H7 (cell line): Measurements from ENCODE around the gene TBX4. TPM values are rescaled to one million over a fixed set of nuclear protein-coding genes. Genes with fewer than 3 reads are reported as not detected.
"Not testable (repeated sequence)": the region's sequence is repeated elsewhere in the genome, so short reads cannot be mapped to it uniquely, and the experiment has no call there.

Experiments
- DNase-seq: peaks from one replicate; pipeline ENCODE4 v3.0.0; 2012
- H3K27me3 ChIP-seq: 2 replicates; pipeline ENCODE4 v1.6.0; 2011; ENCODE audit warnings: mild to moderate bottlenecking, low read length; ENCODE audit not compliant: control insufficient read depth, insufficient read depth
- H3K36me3 ChIP-seq: replicated peaks from 2 replicates; pipeline ENCODE4 v1.5.1; 2011; ENCODE audit warnings: low read length; ENCODE audit not compliant: control insufficient read depth, insufficient read depth
- H3K4me3 ChIP-seq: 2 replicates; pipeline ENCODE4 v1.5.1; 2011; ENCODE audit warnings: low read depth, mild to moderate bottlenecking, control low read depth, low read length, moderate library complexity; ENCODE audit not compliant: insufficient read depth
- total RNA-seq: library from RNA; depleted of rRNA; stranded (reverse); fragments of >200 nt; shearing (Covaris generic); gene quantifications from 2 replicates; pipeline ENCODE4 v1.2.3, GENCODE V29; 2014

The TBX4 gene
- total RNA-seq, 1 experiment from 2014 or later, result not detected

DNA sequence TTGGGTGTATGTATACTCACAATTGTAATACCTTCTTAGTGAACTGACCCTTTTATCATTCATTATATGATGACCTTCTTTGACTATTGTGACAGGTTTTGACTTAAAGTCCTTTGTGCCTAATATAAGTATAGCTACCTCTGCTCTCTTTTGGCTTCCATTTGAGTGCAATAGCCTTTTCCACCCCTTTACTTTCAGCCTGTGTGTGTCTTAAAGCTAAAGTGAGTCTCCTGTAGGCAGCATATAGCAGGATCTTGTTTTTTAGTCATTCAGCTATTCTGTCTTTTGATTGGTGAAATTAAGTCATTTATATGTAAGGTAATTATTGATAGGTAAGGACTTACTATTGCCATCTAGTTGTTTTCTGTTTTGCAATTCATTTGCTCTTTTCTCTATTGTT is 15.9 kb upstream of the TBX4 start:
- Histone ChIP-seq H3K27me3 (no peaks in the 10 kb centered on the region), H3K4me3 (no peak overlapping the region), H3K36me3 (no peaks in the 10 kb centered on the region)
- no peak for DNase-seq

DNA sequence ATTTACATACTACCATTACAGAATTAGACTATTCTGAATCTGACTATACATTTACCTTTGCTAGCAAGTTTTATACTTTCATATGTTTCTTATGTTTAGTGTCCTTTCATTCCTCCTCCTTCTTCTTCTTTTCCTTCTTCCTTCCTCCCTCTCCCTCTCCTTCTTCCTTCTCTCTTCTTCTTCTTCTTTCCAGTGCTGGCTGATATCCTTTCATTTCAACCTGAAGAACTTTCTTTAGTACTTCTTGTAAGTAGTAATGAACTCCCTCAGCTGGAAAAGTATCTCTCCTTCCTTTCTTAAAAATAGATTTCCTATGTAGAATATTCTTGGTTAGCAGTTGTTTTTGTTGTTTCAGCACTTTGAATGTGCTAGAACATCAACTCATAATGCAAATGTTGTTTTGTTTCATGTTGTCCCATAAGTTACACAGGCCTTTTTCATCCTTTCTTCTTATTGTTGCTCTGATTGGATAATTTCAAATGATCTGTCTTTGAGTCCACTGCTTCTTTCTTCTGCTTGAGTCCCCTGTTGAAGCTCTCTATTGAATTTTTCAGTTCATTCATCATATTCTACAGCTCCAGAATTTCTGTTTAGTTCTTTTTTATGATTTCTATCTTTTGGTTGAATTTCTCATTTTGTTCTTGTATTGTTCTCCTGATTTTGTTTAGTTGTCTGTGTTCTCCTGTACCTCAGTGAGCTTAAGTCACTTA is 15.1 kb upstream of the TBX4 start:
- Histone ChIP-seq H3K4me3 (no peak overlapping the region), H3K27me3 (no peaks in the 10 kb centered on the region), H3K36me3 (no peaks in the 10 kb centered on the region)
- DNase-seq, result no peak

DNA sequence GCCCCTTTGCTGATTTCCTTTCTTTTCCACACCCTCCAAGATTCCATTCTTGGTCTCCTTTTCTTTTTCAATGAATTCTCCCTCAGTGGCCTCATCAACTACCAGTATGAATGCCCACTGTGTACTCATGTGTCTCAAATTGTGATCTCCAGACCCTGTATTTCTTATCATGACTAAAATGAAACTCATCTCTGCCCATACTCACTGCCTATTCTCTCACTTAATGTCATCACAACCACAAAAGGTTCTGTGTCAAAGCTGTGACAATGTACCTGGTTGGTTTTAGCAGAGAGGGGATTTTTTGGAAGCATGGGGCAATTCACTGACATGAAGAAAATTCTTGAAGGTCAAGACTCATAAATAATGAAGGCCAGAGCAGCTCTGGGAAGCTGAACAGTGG is 11.5 kb upstream of the TBX4 start:
- Histone ChIP-seq H3K27me3 (peaks cover 3% of the 10 kb centered on the region), H3K36me3 (no peaks in the 10 kb centered on the region), H3K4me3 (no peak overlapping the region)
- no peak for DNase-seq

DNA sequence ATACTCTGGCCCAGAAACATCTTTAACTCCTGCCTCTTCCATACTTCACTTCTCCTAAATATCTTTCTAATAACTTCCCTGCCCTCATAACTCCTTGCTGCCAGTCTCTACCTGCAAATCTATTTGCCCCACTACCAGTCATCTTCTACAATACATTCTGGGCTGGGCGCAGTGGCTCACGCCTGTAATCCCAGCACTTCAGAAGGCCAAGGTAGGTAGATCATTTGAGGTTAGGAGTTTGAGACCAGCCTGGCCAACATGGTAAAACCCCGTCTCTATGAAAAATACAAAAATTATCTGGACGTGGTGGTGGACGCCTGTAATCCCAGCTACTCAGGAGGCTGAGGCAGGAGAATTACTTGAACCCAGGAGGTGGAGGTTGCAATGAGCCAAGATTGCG is 10.7 kb upstream of the TBX4 start:
- H3K36me3 ChIP-seq, H3K27me3 ChIP-seq, H3K4me3 ChIP-seq, DNase-seq: not testable (repeated sequence)

DNA sequence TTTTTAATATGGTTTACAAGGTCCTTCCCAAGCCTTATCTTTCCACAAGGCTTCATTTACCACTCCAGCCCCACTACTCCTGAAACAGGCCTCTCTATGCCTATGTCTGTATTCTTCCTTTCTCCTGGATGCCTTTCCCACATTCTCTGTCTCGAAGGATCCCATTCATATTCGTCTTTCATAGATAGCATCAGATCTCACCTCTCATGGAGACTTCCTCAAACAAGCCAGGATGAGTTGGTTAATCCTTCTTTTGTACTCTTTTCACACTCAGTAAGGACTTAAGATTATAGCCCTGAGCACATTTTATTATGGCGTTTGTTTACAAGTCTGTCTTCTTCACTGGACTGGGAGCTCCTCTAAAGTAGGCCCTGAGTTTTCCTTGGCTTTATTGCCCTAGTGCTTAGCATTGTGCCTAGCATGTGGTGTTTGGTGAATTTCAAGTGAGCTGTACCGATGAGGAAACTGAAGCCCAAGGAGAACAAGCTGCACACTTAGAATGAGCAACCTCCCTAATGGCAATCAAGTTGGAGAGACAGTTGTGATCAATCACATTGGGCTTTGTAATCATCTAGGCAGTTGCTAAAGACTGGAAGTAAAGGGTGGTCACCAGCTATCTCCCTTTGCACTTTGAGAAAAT is 10.0 kb upstream of the TBX4 start:
- H3K27me3 ChIP-seq, result peaks cover 4% of the 10 kb centered on the region
- no peak for DNase-seq
- H3K4me3 ChIP-seq, result no peak overlapping the region
- no peaks in the 10 kb centered on the region for H3K36me3 ChIP-seq

DNA sequence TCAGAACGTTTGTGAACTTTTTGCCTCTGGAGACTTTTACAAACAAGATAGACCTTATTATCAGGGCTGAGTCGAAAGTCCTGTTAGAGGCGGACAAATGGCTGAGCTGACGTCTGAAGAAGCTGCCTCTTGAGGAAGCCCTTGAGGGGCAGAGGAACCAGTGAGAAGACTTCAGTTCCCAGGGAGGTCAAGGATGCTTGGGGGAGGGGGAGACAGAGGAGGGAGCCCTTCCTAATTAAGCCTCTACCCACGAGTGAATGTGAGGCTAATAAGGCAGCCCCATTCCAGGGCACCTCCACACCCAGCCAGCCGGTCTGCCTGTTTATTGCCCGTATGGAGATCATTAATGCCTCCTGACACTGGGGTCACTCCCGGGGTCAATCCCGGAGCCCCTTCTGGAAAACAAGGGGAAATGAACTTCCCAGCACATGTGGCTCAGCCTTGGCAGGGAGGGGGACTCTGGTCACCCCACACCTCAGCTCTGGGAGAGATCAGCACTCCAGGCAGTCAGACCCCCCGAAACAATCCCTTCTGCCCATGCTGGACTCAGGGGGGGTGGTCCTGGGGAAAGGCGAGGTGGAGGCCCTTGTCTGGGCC is 9.2 kb upstream of the TBX4 start:
- Histone ChIP-seq H3K4me3 (no peak overlapping the region), H3K27me3 (peaks cover 5% of the 10 kb centered on the region), H3K36me3 (no peaks in the 10 kb centered on the region)
- DNase-seq, result no peak

DNA sequence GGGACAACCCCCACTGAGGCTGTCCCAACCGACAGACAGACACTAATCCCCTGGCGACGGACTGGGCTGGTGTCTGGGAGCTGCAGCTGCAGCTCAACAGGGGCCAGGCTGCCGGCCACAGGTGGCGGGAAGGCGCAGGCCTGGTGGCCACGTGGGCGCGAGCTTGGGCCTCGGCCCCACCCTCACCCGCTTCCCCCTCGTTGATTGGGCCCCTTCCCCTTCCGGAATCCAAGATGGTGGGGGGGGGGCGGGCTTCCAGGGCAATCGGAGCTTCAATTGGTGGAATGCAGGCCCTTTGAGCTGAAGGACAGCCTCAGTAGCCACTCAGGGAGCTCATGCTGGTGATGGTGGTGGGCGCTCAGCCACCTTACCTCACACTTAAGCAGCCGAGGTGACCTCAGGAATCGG is 8.7 kb upstream of the TBX4 start:
- DNase-seq, result peak; percentile 85
- Histone ChIP-seq H3K27me3 (peaks cover 9% of the 10 kb centered on the region), H3K36me3 (no peaks in the 10 kb centered on the region), H3K4me3 (no peak overlapping the region)

DNA sequence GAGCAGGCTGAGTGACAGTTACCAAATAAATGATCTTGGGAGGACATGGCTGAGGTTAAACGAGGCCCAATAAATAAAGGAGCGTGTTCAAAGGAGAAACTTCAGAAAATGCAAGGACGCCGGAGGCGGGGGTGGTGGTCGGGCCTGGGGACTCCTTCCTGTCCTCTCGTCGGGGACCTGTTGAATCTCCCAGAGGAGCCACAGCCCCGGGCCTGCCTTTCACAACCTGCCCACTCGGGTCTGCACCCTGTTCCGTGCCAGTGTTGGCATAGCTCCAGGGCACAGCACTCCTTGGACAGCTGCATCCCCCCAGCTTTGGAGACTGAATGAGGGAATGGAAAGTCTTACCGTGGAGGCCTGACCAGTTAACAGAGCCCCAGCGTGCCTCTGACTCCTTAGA is 8.1 kb upstream of the TBX4 start:
- Histone ChIP-seq H3K36me3 (no peaks in the 10 kb centered on the region), H3K4me3 (no peak overlapping the region), H3K27me3 (peaks cover 10% of the 10 kb centered on the region)
- DNase-seq, result no peak

DNA sequence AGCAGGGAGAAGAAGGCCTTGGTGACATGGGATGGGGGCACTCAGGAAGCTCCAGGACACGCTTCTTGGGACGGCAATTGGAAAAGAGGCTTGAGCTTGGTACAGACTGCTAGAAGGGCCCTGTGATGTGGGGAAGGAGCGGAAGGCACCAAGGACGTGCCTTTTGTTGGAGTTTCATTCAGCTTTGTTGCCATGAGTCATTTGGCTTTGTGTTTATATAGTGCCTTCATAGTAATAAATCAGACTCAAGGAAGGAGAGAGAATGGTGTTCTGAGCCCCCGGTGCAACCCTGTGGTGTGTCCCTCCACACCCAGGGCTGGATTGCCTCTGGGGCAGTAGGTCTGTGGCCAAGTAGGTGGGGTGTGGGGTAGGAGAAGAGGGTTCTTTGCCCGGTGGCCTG is 7.4 kb upstream of the TBX4 start:
- Histone ChIP-seq H3K4me3 (no peak overlapping the region), H3K36me3 (no peaks in the 10 kb centered on the region), H3K27me3 (peaks cover 14% of the 10 kb centered on the region)
- no peak for DNase-seq

DNA sequence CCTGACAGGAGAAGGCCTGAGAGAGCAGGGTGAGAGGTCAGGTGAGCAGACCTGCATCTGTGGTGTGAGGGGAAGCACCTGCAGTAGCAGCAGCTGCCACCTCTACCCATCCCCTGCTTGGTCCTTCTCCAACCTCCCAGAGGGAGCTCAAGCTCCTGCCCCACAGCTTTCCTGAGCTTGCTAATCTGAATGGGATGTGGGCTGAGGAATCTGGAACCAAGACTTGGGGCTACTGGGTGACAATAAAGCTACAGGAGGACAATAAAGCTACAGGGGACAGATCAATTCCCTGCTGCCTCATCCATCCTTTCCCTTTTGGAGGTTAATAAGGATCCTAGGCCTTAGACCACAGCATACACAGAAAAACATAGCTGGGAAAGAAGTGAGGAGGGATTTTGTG is 4.9 kb upstream of the TBX4 start:
- H3K36me3 ChIP-seq, result no peaks in the 10 kb centered on the region
- H3K4me3 ChIP-seq, result no peak overlapping the region
- peaks cover 39% of the 10 kb centered on the region for H3K27me3 ChIP-seq
- DNase-seq, result no peak

DNA sequence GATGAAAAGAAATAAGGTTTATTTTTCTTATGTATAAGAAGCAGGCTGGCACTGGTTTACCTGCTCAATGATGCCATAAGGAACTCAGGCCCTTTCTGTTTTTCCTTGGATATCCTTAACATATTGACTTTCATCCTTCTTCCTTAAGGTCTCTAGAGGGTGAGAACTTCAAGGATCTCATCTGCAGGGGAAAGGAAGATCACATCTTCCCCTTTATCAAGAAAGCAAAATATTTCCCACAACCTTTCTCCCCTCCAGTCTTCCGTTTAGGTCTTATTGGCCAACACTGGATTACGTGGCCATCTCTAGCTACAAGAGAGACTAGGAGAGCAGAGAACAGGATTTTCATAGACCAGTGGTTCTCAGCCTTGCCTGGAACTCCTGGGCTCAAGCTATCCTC is 4.2 kb upstream of the TBX4 start:
- H3K4me3 ChIP-seq, result no peak overlapping the region
- DNase-seq, result no peak
- H3K27me3 ChIP-seq, result peaks cover 46% of the 10 kb centered on the region
- H3K36me3 ChIP-seq, result no peaks in the 10 kb centered on the region

DNA sequence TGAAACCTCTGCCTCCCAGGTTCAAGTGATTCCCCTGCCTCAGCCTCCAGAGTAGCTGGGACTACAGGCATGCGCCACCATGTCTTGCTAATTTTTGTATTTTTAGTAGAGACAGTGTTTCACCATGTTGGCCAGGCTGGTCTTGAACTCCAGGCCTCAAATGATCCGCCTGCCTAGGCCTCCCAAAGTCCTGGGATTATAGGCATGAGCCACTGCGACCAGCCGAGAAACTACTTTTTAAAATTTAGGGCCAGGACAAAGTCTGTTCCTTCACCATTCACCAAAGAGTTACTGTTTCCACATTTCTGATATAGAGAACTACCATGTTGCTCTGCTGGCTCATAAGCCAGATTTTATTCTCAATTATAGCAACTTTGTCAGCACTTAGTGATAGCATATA is 3.1 kb upstream of the TBX4 start:
- H3K36me3 ChIP-seq, H3K4me3 ChIP-seq, DNase-seq: not testable (repeated sequence)
- peaks cover 57% of the 10 kb centered on the region for H3K27me3 ChIP-seq

DNA sequence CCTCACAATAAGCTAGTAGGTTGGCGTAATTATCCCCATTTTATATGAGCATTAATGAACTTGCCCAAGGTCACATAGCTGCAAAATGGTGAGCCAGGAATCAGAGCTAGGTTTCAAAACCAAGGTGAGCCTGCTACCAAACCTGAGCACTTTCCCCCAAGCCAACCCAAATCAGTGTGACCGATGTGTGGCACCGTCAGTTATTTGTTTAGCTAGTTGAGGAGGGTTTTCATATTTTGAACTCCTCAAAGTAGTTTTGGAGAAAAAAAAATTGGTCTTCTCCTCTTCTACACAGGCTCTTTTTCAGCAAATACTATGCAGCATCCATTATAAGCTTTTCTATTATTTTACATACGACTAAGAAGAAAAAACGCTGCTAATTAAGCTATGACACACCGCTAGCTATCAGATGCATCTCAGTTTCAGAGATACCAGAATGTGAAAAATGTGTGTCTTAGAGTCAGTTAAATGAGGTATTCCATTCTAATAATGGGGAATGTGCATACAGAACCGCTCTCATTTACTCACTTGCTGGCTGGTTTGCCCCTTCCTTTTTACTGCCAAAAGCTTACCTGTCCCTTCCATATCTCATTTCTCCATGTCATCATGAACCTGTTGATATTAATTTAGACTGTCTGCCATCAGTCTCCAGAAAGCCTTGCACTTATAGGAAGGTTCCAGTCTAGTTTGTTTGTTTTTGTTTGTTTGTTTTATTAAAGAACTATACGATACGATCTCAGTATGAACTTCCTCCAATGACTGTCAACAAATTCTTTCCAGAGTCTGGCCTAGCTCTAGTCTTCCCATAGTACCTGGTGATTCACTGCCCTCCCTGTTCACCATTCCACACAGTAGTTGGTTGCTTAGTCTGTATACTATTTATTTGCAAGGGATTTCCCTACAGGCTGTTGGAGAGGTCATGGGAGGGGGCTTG is 2.2 kb upstream of the TBX4 start:
- Histone ChIP-seq H3K36me3 (no peaks in the 10 kb centered on the region), H3K27me3 (peaks cover 62% of the 10 kb centered on the region), H3K4me3 (no peak overlapping the region)
- no peak for DNase-seq

DNA sequence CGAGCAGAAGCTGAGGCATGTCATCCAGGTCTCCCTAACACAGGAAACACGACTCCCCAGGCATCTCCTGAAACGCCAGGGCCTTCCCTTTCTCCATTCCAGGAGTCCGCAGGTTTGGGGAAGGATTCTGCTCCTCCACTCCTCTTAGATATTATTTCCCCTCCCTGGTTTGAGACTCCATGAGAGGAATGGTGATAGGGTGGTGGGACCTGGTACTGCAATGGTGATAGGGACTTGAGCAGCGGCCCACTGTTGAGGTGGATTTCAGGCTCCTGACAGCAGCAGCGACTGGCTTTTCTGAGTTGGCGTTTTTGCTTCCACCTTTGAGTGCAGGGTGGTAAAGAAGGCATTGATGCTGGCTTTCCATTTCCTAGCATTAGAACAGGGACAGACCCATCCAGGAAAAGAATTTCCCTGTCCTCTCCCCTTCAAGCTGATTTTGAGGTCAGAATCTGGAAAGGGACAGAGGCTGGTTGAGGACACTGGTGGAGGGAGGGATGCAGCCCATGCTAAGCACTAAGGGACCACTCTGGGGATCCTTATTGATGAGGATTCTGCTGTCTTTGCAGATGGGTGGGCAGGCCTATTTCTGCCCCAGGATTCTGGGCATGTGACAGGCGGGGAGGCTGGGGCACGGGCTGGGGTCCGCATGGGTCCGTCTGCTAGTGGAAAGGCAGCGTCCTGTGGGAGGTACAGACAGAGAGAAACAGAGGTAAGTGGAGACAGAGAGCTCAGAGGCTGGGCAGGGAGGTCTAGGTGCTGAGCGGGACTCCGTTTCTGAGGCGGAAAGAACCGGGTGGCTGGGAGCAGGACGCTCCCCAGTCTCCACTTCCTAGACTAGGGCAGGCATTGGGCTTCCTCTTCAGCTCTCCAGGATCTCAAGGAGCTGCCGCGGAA is 1.3 kb upstream of the TBX4 start:
- Histone ChIP-seq H3K4me3 (peak overlapping the region; percentile 10; the same call in 1 of the 2 replicates), H3K27me3 (peaks cover 72% of the 10 kb centered on the region), H3K36me3 (no peaks in the 10 kb centered on the region)
- peak; percentile 81 for DNase-seq
